Brain microvascular endothelial cell (primary cell): ENCODE measurements around the gene ATP9B.

Experiments used
- DNase-seq: peaks from one replicate; pipeline ENCODE4 v3.0.0-alpha.2; 2020
- H3K27ac ChIP-seq: fragments of 250-450 bp; sonication (Bioruptor Pico); 2 replicates; pipeline ENCODE4 v1.5.1; 2020; ENCODE audit warnings: mild to moderate bottlenecking, moderate library complexity
- H3K27me3 ChIP-seq: fragments of 250-450 bp; sonication (Bioruptor Pico); replicated peaks from 2 replicates; pipeline ENCODE4 v1.5.1; 2020; ENCODE audit warnings: mild to moderate bottlenecking
- H3K36me3 ChIP-seq: fragments of 250-450 bp; sonication (Bioruptor Pico); replicated peaks from 2 replicates; pipeline ENCODE4 v1.5.1; 2020; ENCODE audit warnings: mild to moderate bottlenecking
- H3K4me3 ChIP-seq: 2 replicates; pipeline ENCODE4 v1.5.1; 2011; ENCODE audit warnings: low read depth, mild to moderate bottlenecking, control low read depth, low read length, moderate library complexity
- in situ Hi-C: cut with HindIII; loops from 2 replicates; pipeline ENCODE4 v1.10.0; 2017; ENCODE audit warnings: low sequenced_read_pairs, low pct_ligation_motif_present
- TF ChIP-seq, protein P1 (sequence below): IDR thresholded peaks from 2 replicates; pipeline ENCODE4 v1.5.1; 2011; ENCODE audit warnings: low read depth, mild to moderate bottlenecking, moderate library complexity, low read length, control low read depth, inconsistent platforms; ENCODE audit errors: missing control alignments

Gene ATP9B

GRCh38 chr18:79334496-79335233, 265.5 kb downstream of the ATP9B start:
- Histone ChIP-seq H3K27ac (no peak overlapping the region), H3K27me3 (no peaks in the 10 kb centered on the region), H3K36me3 (no peaks in the 10 kb centered on the region), H3K4me3 (no peak overlapping the region)
- TF ChIP-seq, protein P1, sequence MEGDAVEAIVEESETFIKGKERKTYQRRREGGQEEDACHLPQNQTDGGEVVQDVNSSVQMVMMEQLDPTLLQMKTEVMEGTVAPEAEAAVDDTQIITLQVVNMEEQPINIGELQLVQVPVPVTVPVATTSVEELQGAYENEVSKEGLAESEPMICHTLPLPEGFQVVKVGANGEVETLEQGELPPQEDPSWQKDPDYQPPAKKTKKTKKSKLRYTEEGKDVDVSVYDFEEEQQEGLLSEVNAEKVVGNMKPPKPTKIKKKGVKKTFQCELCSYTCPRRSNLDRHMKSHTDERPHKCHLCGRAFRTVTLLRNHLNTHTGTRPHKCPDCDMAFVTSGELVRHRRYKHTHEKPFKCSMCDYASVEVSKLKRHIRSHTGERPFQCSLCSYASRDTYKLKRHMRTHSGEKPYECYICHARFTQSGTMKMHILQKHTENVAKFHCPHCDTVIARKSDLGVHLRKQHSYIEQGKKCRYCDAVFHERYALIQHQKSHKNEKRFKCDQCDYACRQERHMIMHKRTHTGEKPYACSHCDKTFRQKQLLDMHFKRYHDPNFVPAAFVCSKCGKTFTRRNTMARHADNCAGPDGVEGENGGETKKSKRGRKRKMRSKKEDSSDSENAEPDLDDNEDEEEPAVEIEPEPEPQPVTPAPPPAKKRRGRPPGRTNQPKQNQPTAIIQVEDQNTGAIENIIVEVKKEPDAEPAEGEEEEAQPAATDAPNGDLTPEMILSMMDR, result no peak
- in situ Hi-C loops, result no loop called here
- no peak for DNase-seq

- Histone ChIP-seq H3K27me3 (no peaks in the 10 kb centered on the region), H3K36me3 (no peaks in the 10 kb centered on the region), H3K27ac (no peak overlapping the region), H3K4me3 (no peak overlapping the region)
- in situ Hi-C loops, result no loop called here
- no peak for DNase-seq
- TF ChIP-seq, protein P1, result no peak
Observed at GRCh38 chr18:79335833-79336360, 266.7 kb downstream of the ATP9B start.

- in situ Hi-C loops, result no loop called here
- Histone ChIP-seq H3K36me3 (no peaks in the 10 kb centered on the region), H3K27me3 (no peaks in the 10 kb centered on the region), H3K4me3 (no peak overlapping the region), H3K27ac (no peak overlapping the region)
- TF ChIP-seq, protein P1, result no peak
- no peak for DNase-seq
Observed at GRCh38 chr18:79336556-79337142, 267.5 kb downstream of the ATP9B start.

DNA sequence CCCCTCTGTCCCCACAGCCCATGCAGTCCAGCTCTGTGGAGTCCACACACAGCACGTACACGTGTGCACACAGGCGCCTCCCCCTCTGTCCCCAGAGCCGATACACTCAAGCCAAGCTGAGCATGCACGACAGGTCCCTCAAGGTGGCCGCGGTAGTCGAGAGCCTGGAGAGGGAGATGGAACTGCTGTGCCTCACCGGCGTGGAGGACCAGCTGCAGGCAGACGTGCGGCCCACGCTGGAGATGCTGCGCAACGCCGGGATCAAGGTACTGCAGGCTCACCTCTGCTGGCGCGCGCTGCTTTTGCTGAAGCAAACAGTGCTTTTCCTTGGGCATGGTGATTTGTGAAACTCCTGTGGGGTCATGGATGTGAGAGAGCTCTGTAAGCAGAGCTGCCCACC, 268.0 kb downstream of the ATP9B start:
- no peaks in the 10 kb centered on the region for H3K36me3 ChIP-seq
- no peak overlapping the region for H3K4me3 ChIP-seq
- no peak for DNase-seq
- TF ChIP-seq, protein P1, result no peak
- no peak overlapping the region for H3K27ac ChIP-seq
- H3K27me3 ChIP-seq, result no peaks in the 10 kb centered on the region
- in situ Hi-C loops, result no loop called here

DNA sequence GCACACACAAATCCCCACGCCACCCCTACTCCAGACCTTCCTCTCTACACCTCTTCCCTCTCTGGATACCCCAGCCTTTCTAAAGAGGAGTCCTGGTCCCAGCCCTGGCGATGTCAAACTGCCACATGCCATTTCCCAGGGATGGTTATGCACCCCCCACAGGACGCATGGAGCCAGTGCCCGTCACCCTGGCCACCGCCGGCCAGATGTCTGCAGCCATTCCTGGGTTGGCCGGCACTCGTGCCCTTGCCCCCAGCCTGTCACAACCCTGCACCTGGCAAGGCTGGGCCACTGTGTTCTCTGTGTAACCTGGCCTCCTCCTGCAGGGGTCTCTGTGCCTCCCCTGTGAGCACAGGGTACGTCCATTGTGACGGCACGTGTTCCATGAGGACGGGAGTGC, 268.4 kb downstream of the ATP9B start:
- TF ChIP-seq, protein P1, result no peak
- Histone ChIP-seq H3K27ac (no peak overlapping the region), H3K4me3 (no peak overlapping the region), H3K36me3 (no peaks in the 10 kb centered on the region), H3K27me3 (no peaks in the 10 kb centered on the region)
- in situ Hi-C loops, result no loop called here
- DNase-seq, result no peak
